Inflammatory macrophage (primary cell): ENCODE measurements around the gene TIMMDC1.

Experiments
- DNase-seq, 2 donors: peaks; one replicate each; pipeline ENCODE4 v3.0.0-alpha.2; 2020 to 2022
- total RNA-seq, 18 experiments: gene quantifications; one replicate each; lab custom pipeline; 2026; ENCODE audit warnings: mixed read lengths in 6 of 18, inconsistent platforms in 2 of 18; lab: John Stamatoyannopoulos, UW

Gene TIMMDC1
- total RNA-seq: 19.0 to 65.0 (median 53.0) reads per million in 18 experiments

- peak; percentile 98 to 99 for DNase-seq
These were observed at the start of gene TIMMDC1 for GRCh38 chr3:119498186-119499011. Gene TIMMDC1, plus strand, starts transcription at chr3:119498547. Its CDS starts 187 bp downstream, at chr3:119498734.

GRCh38 chr3:119453822-119454221 lies 44.5 kb upstream of the TIMMDC1 start:
- no peak for DNase-seq

GRCh38 chr3:119456469-119456868 lies 41.9 kb upstream of the TIMMDC1 start:
- no peak for DNase-seq

GRCh38 chr3:119457246-119457645 lies 41.1 kb upstream of the TIMMDC1 start:
- DNase-seq: peak; percentile 76 to 93

GRCh38 chr3:119463171-119464169 lies 34.9 kb upstream of the TIMMDC1 start, which contains the start of gene TMEM39A:
Gene TMEM39A, minus strand, starts transcription at chr3:119463615. Its CDS starts 1,541 bp downstream, at chr3:119462074.
- peak; percentile 99 to 100 for DNase-seq

GRCh38 chr3:119468041-119468440 lies 30.3 kb upstream of the TIMMDC1 start:
- DNase-seq: peak; percentile 9 to 43

- DNase-seq: peak in 1 of 2 donors; percentile 9
These were observed 28.7 kb upstream of the TIMMDC1 start for GRCh38 chr3:119469418-119470189.

- DNase-seq: no peak
These were observed 27.5 kb upstream of the TIMMDC1 start for GRCh38 chr3:119470866-119471265.

- DNase-seq: no peak
These were observed 17.3 kb upstream of the TIMMDC1 start for GRCh38 chr3:119481079-119481478.

GRCh38 chr3:119483101-119483500 lies 15.2 kb upstream of the TIMMDC1 start:
- no peak for DNase-seq

- no peak for DNase-seq
These were observed 12.8 kb upstream of the TIMMDC1 start for GRCh38 chr3:119485563-119485962.

- DNase-seq: no peak
These were observed 8.2 kb upstream of the TIMMDC1 start for GRCh38 chr3:119490153-119490552.

GRCh38 chr3:119492128-119492527 lies 6.2 kb upstream of the TIMMDC1 start:
- DNase-seq: no peak

GRCh38 chr3:119492810-119493209 lies 5.5 kb upstream of the TIMMDC1 start:
- DNase-seq: peak in 1 of 2 donors; percentile 40

GRCh38 chr3:119494597-119494996 lies 3.8 kb upstream of the TIMMDC1 start:
- DNase-seq: no peak

GRCh38 chr3:119497820-119498185 lies 544 bp upstream of the TIMMDC1 start:
- peak in 1 of 2 donors; percentile 11 for DNase-seq

- DNase-seq: no peak
These were observed 1.9 kb downstream of the TIMMDC1 start for GRCh38 chr3:119500265-119500664.

- no peak for DNase-seq
These were observed 2.6 kb downstream of the TIMMDC1 start for GRCh38 chr3:119500901-119501300.

GRCh38 chr3:119506631-119507030 lies 8.3 kb downstream of the TIMMDC1 start:
- no peak for DNase-seq

- DNase-seq: no peak
These were observed 9.1 kb downstream of the TIMMDC1 start for GRCh38 chr3:119507404-119507803.

GRCh38 chr3:119508172-119508845 lies 10.0 kb downstream of the TIMMDC1 start:
- no peak for DNase-seq

GRCh38 chr3:119510690-119511089 lies 12.3 kb downstream of the TIMMDC1 start:
- DNase-seq: no peak
